Uterus (tissue), 4 donors: ENCODE data around the gene NEGR1. TPM values are rescaled to one million over a fixed set of nuclear protein-coding genes. Genes with fewer than 3 reads are reported as not detected.
"Not testable (repeated sequence)": the region's sequence is repeated elsewhere in the genome, so short reads cannot be mapped to it uniquely, and the experiment has no call there.

Source experiments
- DNase-seq, 2 donors: peaks; one replicate each; pipeline ENCODE4 v3.0.0-alpha.2; 2019 to 2020
- H3K27ac ChIP-seq, 2 donors: fragments of 200-600 bp; sonication (generic); 1 replicate in 1 of 2; 2 replicates in 1 of 2; pipeline ENCODE4 v1.5.1; 2016 to 2018
- H3K27me3 ChIP-seq, 2 donors: fragments of 200-600 bp; sonication (generic); one replicate each; pipeline ENCODE4 v1.5.1; 2018 to 2019; ENCODE audit warnings: control low read depth in 1 of 2
- H3K36me3 ChIP-seq, 2 donors: fragments of 200-600 bp; sonication (generic); one replicate each; pipeline ENCODE4 v1.5.1; 2019; ENCODE audit warnings: control low read depth in 1 of 2
- H3K4me1 ChIP-seq, 2 donors: fragments of 200-600 bp; sonication (generic); one replicate each; pipeline ENCODE4 v1.5.1; 2018 to 2019; ENCODE audit warnings: control low read depth in 1 of 2
- H3K4me3 ChIP-seq, 2 donors: fragments of 200-600 bp; sonication (generic); 1 replicate in 1 of 2; 2 replicates in 1 of 2; pipeline ENCODE4 v1.5.1; 2018 to 2019; ENCODE audit warnings: mild to moderate bottlenecking in 1 of 2
- H3K9me3 ChIP-seq, 2 donors: fragments of 200-600 bp; sonication (generic); one replicate each; pipeline ENCODE4 v1.5.1; 2019; ENCODE audit warnings: control low read depth in 1 of 2
- CTCF ChIP-seq, 4 experiments: fragments of 200-600 bp in 2 of 4; fragments of 450-650 bp in 2 of 4; sonication (generic) in 2 of 4; IDR thresholded peaks; one replicate each; pipeline ENCODE4 v1.5.1; 2016 to 2019; ENCODE audit warnings: antibody characterized with exemption in 4 of 4, mild to moderate bottlenecking in 2 of 4, moderate library complexity in 1 of 4
- POLR2A ChIP-seq, 2 donors: fragments of 450-650 bp; IDR thresholded peaks; one replicate each; pipeline ENCODE4 v1.6.1; 2016; ENCODE audit warnings: antibody characterized with exemption in 2 of 2, mild to moderate bottlenecking in 1 of 2, moderate library complexity in 1 of 2
- intact Hi-C: fragments of 100-400 bp; cut with DNase I; formaldehyde crosslinking; loops from one replicate; pipeline ENCODE4 v1.15.1; 2023; ENCODE audit warnings: low total_unique reads
- total RNA-seq, 4 donors: library from RNA; depleted of rRNA in 3 of 4; stranded (reverse); fragments of >200 nt in 3 of 4; gene quantifications; one replicate each; pipeline versions ENCODE4 v1.1.0 to v1.2.4, GENCODE V29; 2014 to 2023
- donor health status: DM: yes; HTN: yes; CAD: no.

NEGR1 gene
- total RNA-seq, 4 donors from 2014 or later: 6.7 to 42.9 (median 33.3) TPM

DNA sequence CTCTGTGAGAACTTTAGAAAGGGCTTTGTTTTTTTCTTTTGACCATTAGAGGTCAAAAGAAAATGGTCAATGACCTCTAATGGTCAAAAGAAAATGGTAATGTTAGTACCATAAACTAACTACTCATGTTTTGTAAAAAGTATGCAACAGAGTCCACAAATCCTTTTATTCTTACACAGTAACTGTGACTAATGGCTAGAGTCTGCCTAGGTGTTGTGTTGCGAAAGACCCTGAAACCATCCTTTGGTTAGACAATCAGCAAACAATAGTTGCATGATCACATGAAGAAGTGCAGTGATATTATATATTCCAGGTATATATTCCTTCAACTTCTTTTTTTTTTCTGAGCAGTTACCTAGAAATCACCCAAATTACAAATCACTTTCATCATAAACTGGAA, 40.9 kb downstream of the NEGR1 start:
- Histone ChIP-seq H3K4me3 (no peak overlapping the region), H3K27me3 (no peaks in the 10 kb centered on the region), H3K36me3 (no peaks in the 10 kb centered on the region), H3K4me1 (no peaks in the 10 kb centered on the region), H3K9me3 (no peaks in the 10 kb centered on the region), H3K27ac (no peak overlapping the region)
- TF ChIP-seq POLR2A (IDR thresholded peaks at IDR 0.05): no peak
- no peak for TF ChIP-seq CTCF (IDR thresholded peaks at IDR 0.05)
- intact Hi-C loops: no loop called here
- no peak for DNase-seq

DNA sequence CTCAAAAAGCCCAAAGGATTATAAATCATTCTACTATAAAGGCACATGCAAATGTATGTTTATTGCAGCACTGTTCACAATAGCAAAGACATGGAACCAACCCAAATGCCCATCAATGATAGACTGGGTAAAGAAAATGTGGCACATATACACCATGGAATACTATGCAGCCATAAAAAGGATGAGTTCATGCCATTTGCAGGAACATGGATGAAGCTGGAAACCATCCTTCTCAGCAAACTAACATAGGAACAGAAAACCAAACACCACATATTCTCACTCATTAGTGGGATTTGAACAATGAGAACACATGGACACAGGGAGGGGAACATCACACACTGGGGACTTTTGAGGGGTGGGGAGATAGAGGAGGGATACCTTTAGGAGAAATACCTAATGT, 46.4 kb downstream of the NEGR1 start:
- H3K36me3 ChIP-seq, H3K27me3 ChIP-seq, H3K9me3 ChIP-seq, DNase-seq, H3K4me3 ChIP-seq, H3K27ac ChIP-seq, H3K4me1 ChIP-seq, intact Hi-C loops: not testable (repeated sequence)

- intact Hi-C loops: no loop called here
- no peak overlapping the region for H3K4me3 ChIP-seq
- no peaks in the 10 kb centered on the region for H3K36me3 ChIP-seq
- no peak overlapping the region for H3K27ac ChIP-seq
- no peaks in the 10 kb centered on the region for H3K27me3 ChIP-seq
- no peaks in the 10 kb centered on the region for H3K4me1 ChIP-seq
- TF ChIP-seq CTCF (IDR thresholded peaks at IDR 0.05) (no peak), POLR2A (IDR thresholded peaks at IDR 0.05) (no peak)
- H3K9me3 ChIP-seq: no peaks in the 10 kb centered on the region
- DNase-seq: no peak
Observed at GRCh38 chr1:72235062-72235461, 47.3 kb downstream of the NEGR1 start.

- intact Hi-C loops: no loop called here
- H3K36me3 ChIP-seq: no peaks in the 10 kb centered on the region
Observed at GRCh38 chr1:72230746-72231145, 51.6 kb downstream of the NEGR1 start.

DNA sequence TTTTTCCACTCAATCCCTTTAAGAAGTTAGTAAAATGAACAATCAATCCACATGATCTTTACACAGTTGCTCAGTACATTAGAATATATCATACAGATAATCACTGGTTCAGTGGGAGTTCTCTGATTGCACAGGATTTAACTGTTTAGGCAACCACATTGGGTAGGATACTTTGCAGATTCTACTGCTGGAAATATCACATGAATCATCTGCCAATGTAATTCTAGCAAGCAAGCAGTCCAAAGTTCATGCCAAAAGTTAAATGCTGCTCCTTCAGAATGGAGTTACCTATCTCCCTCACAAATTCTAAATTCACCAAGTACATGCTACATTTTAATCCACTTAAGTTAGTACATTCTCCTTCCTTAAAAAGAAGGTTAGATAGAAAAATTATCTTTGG, 52.4 kb downstream of the NEGR1 start:
- Histone ChIP-seq H3K9me3 (no peaks in the 10 kb centered on the region), H3K27ac (no peak overlapping the region), H3K36me3 (no peaks in the 10 kb centered on the region), H3K4me3 (no peak overlapping the region), H3K27me3 (no peaks in the 10 kb centered on the region), H3K4me1 (no peaks in the 10 kb centered on the region)
- intact Hi-C loops: no loop called here
- no peak for DNase-seq
- no peak for TF ChIP-seq CTCF (IDR thresholded peaks at IDR 0.05)
- TF ChIP-seq POLR2A (IDR thresholded peaks at IDR 0.05): no peak

More at GRCh38 chr1:72230746-72231145, 51.6 kb downstream of the NEGR1 start:
- Histone ChIP-seq H3K4me3 (no peak overlapping the region), H3K27me3 (no peaks in the 10 kb centered on the region), H3K4me1 (no peaks in the 10 kb centered on the region), H3K9me3 (no peaks in the 10 kb centered on the region), H3K27ac (no peak overlapping the region)
- no peak for DNase-seq
- TF ChIP-seq CTCF (IDR thresholded peaks at IDR 0.05) (no peak), POLR2A (IDR thresholded peaks at IDR 0.05) (no peak)

- no peaks in the 10 kb centered on the region for H3K9me3 ChIP-seq
- H3K4me1 ChIP-seq: no peaks in the 10 kb centered on the region
- no peaks in the 10 kb centered on the region for H3K27me3 ChIP-seq
- no peak for TF ChIP-seq CTCF (IDR thresholded peaks at IDR 0.05)
- no peak overlapping the region for H3K27ac ChIP-seq
- H3K36me3 ChIP-seq: no peaks in the 10 kb centered on the region
- H3K4me3 ChIP-seq: no peak overlapping the region
- intact Hi-C loops: no loop called here
- no peak for DNase-seq
Observed at GRCh38 chr1:72227667-72228066, 54.7 kb downstream of the NEGR1 start.
